ENCODE results near the gene SLC25A13.
A peak's percentile ranks its signal among the peaks of the same experiment; 100 is the strongest.

Gene SLC25A13

GRCh38 chr7:96322373-96322695, 436 bp upstream of the SLC25A13 start:
- H3K4me3 ChIP-seq (ENCODE audit: low read depth, low read length): peak overlapping the region; percentile 81
- no peak for TF ChIP-seq CTCF (IDR thresholded peaks at IDR 0.05; ENCODE audit: low read depth, low read length)

GRCh38 chr7:96321031-96321657, 754 bp downstream of the SLC25A13 start:
- peak overlapping the region; percentile 81 for H3K4me3 ChIP-seq (ENCODE audit: low read depth, low read length)
- no peak for TF ChIP-seq CTCF (IDR thresholded peaks at IDR 0.05; ENCODE audit: low read depth, low read length)

GRCh38 chr7:96320442-96320841, 1.5 kb downstream of the SLC25A13 start:
- peak overlapping the region; percentile 81 for H3K4me3 ChIP-seq (ENCODE audit: low read depth, low read length)
- no peak for TF ChIP-seq CTCF (IDR thresholded peaks at IDR 0.05; ENCODE audit: low read depth, low read length)

GRCh38 chr7:96319439-96319838, 2.5 kb downstream of the SLC25A13 start:
- TF ChIP-seq CTCF (IDR thresholded peaks at IDR 0.05; ENCODE audit: low read depth, low read length): no peak
- no peak overlapping the region for H3K4me3 ChIP-seq (ENCODE audit: low read depth, low read length)

- no peak overlapping the region for H3K4me3 ChIP-seq (ENCODE audit: low read depth, low read length)
- TF ChIP-seq CTCF (IDR thresholded peaks at IDR 0.05; ENCODE audit: low read depth, low read length): no peak
Observed at GRCh38 chr7:96316949-96317348, 4.9 kb downstream of the SLC25A13 start.

- no peak overlapping the region for H3K4me3 ChIP-seq (ENCODE audit: low read depth, low read length)
- TF ChIP-seq CTCF (IDR thresholded peaks at IDR 0.05; ENCODE audit: low read depth, low read length): no peak
Observed at GRCh38 chr7:96315125-96315512, 6.8 kb downstream of the SLC25A13 start.

- no peak overlapping the region for H3K4me3 ChIP-seq (ENCODE audit: low read depth, low read length)
- no peak for TF ChIP-seq CTCF (IDR thresholded peaks at IDR 0.05; ENCODE audit: low read depth, low read length)
Observed at GRCh38 chr7:96314402-96315124, 7.3 kb downstream of the SLC25A13 start.
